Measurements from ENCODE around the gene CLK4. TPM values are rescaled to one million over a fixed set of nuclear protein-coding genes. Genes with fewer than 3 reads are reported as not detected.

CLK4 gene
- total and polyA plus RNA-seq, 2 of the 8 experiments (the other 6 are each of a cell fraction or from before 2014, with no cell fraction given) = 8.1 to 12.6 TPM

DNA sequence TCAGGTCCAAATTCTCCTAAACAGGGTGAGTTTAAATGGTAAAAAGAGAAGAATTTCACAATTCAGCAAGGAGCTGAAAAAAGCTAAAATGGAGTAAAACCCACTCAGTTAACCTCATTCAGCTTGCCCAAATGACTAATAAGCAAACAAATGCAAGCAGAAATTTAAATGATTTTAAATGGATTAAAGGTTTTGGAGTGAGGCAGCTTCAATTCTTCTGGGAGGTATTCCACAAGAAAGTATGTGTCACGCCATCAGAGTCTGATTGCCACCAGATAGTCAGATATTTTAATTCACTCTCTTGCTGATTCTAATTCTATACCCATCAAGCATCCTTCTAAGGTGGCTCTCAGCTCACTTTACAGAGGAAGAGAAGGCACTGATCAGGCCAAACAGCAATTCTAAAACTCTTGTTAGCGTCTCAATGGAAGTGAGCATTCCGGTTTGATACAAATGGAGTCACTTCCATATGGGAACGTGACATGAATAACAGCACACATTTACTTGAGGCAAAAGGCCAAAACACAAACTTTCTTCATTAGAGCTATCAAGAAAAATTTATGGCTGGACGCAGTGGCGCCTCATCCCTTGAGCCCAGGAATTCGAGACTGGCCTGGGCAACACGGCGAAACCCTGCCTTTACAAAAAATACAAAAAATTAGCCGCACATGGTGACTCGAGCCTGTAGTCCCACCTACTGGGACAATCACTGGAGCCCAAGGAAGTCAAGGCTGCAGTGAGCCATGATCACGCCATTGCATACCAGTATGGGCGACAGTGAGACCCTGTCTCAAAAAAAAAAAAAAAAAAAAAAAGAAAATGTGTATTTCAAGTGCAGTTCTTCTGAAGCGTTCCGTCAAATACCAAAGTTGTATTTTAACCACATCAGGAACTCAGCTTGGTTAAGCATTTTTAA is 2.0 kb downstream of the CLK4 start (continued):
- TF ChIP-seq, protein P1, sequence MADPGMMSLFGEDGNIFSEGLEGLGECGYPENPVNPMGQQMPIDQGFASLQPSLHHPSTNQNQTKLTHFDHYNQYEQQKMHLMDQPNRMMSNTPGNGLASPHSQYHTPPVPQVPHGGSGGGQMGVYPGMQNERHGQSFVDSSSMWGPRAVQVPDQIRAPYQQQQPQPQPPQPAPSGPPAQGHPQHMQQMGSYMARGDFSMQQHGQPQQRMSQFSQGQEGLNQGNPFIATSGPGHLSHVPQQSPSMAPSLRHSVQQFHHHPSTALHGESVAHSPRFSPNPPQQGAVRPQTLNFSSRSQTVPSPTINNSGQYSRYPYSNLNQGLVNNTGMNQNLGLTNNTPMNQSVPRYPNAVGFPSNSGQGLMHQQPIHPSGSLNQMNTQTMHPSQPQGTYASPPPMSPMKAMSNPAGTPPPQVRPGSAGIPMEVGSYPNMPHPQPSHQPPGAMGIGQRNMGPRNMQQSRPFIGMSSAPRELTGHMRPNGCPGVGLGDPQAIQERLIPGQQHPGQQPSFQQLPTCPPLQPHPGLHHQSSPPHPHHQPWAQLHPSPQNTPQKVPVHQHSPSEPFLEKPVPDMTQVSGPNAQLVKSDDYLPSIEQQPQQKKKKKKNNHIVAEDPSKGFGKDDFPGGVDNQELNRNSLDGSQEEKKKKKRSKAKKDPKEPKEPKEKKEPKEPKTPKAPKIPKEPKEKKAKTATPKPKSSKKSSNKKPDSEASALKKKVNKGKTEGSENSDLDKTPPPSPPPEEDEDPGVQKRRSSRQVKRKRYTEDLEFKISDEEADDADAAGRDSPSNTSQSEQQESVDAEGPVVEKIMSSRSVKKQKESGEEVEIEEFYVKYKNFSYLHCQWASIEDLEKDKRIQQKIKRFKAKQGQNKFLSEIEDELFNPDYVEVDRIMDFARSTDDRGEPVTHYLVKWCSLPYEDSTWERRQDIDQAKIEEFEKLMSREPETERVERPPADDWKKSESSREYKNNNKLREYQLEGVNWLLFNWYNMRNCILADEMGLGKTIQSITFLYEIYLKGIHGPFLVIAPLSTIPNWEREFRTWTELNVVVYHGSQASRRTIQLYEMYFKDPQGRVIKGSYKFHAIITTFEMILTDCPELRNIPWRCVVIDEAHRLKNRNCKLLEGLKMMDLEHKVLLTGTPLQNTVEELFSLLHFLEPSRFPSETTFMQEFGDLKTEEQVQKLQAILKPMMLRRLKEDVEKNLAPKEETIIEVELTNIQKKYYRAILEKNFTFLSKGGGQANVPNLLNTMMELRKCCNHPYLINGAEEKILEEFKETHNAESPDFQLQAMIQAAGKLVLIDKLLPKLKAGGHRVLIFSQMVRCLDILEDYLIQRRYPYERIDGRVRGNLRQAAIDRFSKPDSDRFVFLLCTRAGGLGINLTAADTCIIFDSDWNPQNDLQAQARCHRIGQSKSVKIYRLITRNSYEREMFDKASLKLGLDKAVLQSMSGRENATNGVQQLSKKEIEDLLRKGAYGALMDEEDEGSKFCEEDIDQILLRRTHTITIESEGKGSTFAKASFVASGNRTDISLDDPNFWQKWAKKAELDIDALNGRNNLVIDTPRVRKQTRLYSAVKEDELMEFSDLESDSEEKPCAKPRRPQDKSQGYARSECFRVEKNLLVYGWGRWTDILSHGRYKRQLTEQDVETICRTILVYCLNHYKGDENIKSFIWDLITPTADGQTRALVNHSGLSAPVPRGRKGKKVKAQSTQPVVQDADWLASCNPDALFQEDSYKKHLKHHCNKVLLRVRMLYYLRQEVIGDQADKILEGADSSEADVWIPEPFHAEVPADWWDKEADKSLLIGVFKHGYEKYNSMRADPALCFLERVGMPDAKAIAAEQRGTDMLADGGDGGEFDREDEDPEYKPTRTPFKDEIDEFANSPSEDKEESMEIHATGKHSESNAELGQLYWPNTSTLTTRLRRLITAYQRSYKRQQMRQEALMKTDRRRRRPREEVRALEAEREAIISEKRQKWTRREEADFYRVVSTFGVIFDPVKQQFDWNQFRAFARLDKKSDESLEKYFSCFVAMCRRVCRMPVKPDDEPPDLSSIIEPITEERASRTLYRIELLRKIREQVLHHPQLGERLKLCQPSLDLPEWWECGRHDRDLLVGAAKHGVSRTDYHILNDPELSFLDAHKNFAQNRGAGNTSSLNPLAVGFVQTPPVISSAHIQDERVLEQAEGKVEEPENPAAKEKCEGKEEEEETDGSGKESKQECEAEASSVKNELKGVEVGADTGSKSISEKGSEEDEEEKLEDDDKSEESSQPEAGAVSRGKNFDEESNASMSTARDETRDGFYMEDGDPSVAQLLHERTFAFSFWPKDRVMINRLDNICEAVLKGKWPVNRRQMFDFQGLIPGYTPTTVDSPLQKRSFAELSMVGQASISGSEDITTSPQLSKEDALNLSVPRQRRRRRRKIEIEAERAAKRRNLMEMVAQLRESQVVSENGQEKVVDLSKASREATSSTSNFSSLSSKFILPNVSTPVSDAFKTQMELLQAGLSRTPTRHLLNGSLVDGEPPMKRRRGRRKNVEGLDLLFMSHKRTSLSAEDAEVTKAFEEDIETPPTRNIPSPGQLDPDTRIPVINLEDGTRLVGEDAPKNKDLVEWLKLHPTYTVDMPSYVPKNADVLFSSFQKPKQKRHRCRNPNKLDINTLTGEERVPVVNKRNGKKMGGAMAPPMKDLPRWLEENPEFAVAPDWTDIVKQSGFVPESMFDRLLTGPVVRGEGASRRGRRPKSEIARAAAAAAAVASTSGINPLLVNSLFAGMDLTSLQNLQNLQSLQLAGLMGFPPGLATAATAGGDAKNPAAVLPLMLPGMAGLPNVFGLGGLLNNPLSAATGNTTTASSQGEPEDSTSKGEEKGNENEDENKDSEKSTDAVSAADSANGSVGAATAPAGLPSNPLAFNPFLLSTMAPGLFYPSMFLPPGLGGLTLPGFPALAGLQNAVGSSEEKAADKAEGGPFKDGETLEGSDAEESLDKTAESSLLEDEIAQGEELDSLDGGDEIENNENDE (IDR thresholded peaks at IDR 0.05; ENCODE audit: insufficient replicate concordance, low read length) = no peak
- TF ChIP-seq CBX5 (IDR thresholded peaks at IDR 0.05; ENCODE audit: low read depth, low read length) (no peak), RFX5 (IDR thresholded peaks at IDR 0.05; ENCODE audit: borderline replicate concordance, low read depth, low read length) (no peak), HDAC2 (IDR thresholded peaks at IDR 0.05; ENCODE audit: borderline replicate concordance in 1 of 2, low read depth in 2 of 2, low read length in 2 of 2) (no peak), CHD1 (IDR thresholded peaks at IDR 0.05; ENCODE audit: low read depth, low read length) (no peak), SIRT6 (IDR thresholded peaks at IDR 0.05; ENCODE audit: low read length) (no peak), KDM1A (IDR thresholded peaks at IDR 0.05; ENCODE audit: borderline replicate concordance, low read length) (no peak), EGR1 (IDR thresholded peaks at IDR 0.05; ENCODE audit: borderline replicate concordance, low read depth, low read length) (no peak), SP2 (IDR thresholded peaks at IDR 0.05; ENCODE audit: low read length) (no peak), TAF1 (IDR thresholded peaks at IDR 0.05; ENCODE audit: low read depth, low read length) (no peak)

All from H1 (cell line).